ENCODE results near the gene CAGE1.
A peak's percentile ranks its signal among the peaks of the same experiment; 100 is the strongest.
"Not testable (repeated sequence)": the region's sequence is repeated elsewhere in the genome, so short reads cannot be mapped to it uniquely, and the experiment has no call there.

Gene CAGE1

GRCh38 chr6:7338031-7338430 lies 51.5 kb downstream of the CAGE1 start:
- no peak for DNase-seq (ENCODE audit: low read depth)

- DNase-seq (ENCODE audit: low read depth), result no peak
These were observed 54.0 kb downstream of the CAGE1 start for GRCh38 chr6:7335519-7335918.

- DNase-seq (ENCODE audit: low read depth), result no peak
These were observed 54.9 kb downstream of the CAGE1 start for GRCh38 chr6:7334685-7335084.

- DNase-seq (ENCODE audit: low read depth), result no peak
These were observed 57.3 kb downstream of the CAGE1 start for GRCh38 chr6:7332090-7332745.

- DNase-seq (ENCODE audit: low read depth), result no peak
These were observed 58.1 kb downstream of the CAGE1 start for GRCh38 chr6:7331452-7331851.

GRCh38 chr6:7328243-7328642 lies 61.3 kb downstream of the CAGE1 start:
- DNase-seq (ENCODE audit: low read depth), result no peak

- DNase-seq (ENCODE audit: low read depth), result no peak
These were observed 63.8 kb downstream of the CAGE1 start for GRCh38 chr6:7325750-7326149.

- DNase-seq (ENCODE audit: low read depth), result no peak
These were observed 65.0 kb downstream of the CAGE1 start for GRCh38 chr6:7324520-7324919.

GRCh38 chr6:7323074-7323473 lies 66.5 kb downstream of the CAGE1 start:
- no peak for DNase-seq (ENCODE audit: low read depth)

- DNase-seq (ENCODE audit: low read depth), result not testable (repeated sequence)
These were observed 67.7 kb downstream of the CAGE1 start for GRCh38 chr6:7321866-7322265.

GRCh38 chr6:7319406-7319805 lies 70.1 kb downstream of the CAGE1 start:
- not testable (repeated sequence) for DNase-seq (ENCODE audit: low read depth)

GRCh38 chr6:7317538-7317937 lies 72.0 kb downstream of the CAGE1 start:
- no peak for DNase-seq (ENCODE audit: low read depth)

- no peak for DNase-seq (ENCODE audit: low read depth)
These were observed 72.6 kb downstream of the CAGE1 start for GRCh38 chr6:7316658-7317533.

GRCh38 chr6:7315948-7316365 lies 73.6 kb downstream of the CAGE1 start:
- no peak for DNase-seq (ENCODE audit: low read depth)

GRCh38 chr6:7315087-7315947 lies 74.2 kb downstream of the CAGE1 start:
- DNase-seq (ENCODE audit: low read depth), result not testable (repeated sequence)

GRCh38 chr6:7314414-7314813 lies 75.1 kb downstream of the CAGE1 start:
- DNase-seq (ENCODE audit: low read depth), result no peak

GRCh38 chr6:7313505-7314165 lies 75.9 kb downstream of the CAGE1 start:
- DNase-seq (ENCODE audit: low read depth), result no peak

- DNase-seq (ENCODE audit: low read depth), result peak; percentile 90
These were observed 76.7 kb downstream of the CAGE1 start, which contains the start of gene SSR1 for GRCh38 chr6:7312616-7313504. Gene SSR1, minus strand, starts transcription at chr6:7313199. Its CDS starts 79 bp downstream, at chr6:7313120.

GRCh38 chr6:7311917-7312615 lies 77.5 kb downstream of the CAGE1 start:
- DNase-seq (ENCODE audit: low read depth), result no peak

GRCh38 chr6:7311176-7311575 lies 78.4 kb downstream of the CAGE1 start:
- DNase-seq (ENCODE audit: low read depth), result no peak

Measured in stimulated activated CD4-positive, alpha-beta T cell treated with anti-CD3 and anti-CD28 coated beads, Interleukin-2, amount 100 ng/mL, for 4 hours (primary cell).